HG02840 (cell line): Measurements from ENCODE around the gene C19orf85.
"Not testable (repeated sequence)": the region's sequence is repeated elsewhere in the genome, so short reads cannot be mapped to it uniquely, and the experiment has no call there.

Experiments used
- ATAC-seq: cut with Tn5 transposase; IDR thresholded peaks from one replicate; pipeline ENCODE4 v1.9.1; 2021; ENCODE audit warnings: mild to moderate bottlenecking, moderate library complexity, moderate number of reproducible peaks; ENCODE audit not compliant: unreplicated experiment, low FRiP score

The C19orf85 gene

DNA sequence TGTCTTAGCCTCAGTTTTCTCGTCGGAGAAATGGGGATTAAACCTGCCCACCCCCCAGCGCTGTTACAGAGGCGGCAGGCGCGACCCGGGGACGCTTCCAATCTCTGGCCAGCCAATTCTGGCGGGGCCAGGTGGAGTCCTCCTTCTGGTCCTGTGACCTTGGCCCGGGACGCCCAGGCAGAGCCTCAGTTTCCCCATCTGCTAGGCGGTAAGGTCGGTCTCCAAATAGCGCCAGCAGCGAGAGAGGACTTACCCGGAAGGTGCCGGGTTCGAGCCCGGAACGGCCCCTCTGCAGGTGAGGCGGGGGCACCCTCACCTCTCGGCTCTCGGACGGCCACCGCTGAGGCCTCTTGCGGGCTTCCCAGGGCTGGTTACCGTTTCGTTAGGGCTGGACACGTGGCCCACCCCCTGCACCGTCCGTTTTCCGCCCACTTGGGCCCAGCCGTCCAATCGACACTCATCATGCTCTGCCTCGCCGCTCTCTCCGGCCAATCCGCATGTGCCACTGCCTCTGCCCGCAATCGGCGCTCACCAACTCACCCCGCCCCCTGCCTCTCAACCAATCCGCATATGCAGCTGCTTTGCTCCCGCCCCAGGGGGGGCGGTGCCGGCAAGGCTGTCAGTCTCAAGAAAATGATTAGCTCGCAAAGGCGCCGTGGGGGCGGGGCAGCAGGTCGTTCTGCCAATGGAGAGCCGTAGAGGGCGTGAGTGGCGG lies 3.1 kb downstream of the C19orf85 start, which contains the start of gene ISOC2:
TSS of gene ISOC2 (minus strand) at position 384 of the 715 bp plus-strand sequence. CDS start 5,156 bp downstream, outside the sequence.
- peak; percentile 92 for ATAC-seq

DNA sequence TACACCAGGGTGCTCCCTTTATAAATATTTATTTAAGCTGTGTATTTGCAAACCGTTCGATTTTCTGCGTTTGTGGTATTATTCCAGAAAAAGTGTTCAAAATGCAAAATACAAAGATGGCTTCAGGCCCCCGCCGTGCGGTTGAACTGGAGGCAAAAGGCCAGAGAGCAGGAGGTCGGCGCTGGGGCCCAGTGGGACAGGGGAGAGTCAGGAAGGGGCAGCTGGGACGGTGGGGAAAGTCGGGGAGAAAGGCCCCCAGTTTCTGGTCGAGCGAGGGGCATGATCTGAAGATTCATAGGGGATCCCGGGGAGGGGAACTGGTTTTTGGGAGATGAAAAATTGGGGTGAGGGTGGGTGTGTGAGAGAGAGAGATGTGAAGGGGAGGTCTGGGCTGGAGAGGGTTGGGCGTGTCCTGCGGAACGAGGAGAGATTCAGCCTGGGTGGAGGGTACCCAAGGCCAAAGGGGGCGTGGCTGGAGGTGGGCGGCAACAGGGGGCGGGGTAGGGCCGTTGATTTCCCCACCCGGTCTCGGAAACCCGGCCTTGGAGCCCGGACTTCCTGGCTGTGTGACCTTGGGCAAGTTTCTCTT lies 3.8 kb downstream of the C19orf85 start:
- no peak for ATAC-seq

DNA sequence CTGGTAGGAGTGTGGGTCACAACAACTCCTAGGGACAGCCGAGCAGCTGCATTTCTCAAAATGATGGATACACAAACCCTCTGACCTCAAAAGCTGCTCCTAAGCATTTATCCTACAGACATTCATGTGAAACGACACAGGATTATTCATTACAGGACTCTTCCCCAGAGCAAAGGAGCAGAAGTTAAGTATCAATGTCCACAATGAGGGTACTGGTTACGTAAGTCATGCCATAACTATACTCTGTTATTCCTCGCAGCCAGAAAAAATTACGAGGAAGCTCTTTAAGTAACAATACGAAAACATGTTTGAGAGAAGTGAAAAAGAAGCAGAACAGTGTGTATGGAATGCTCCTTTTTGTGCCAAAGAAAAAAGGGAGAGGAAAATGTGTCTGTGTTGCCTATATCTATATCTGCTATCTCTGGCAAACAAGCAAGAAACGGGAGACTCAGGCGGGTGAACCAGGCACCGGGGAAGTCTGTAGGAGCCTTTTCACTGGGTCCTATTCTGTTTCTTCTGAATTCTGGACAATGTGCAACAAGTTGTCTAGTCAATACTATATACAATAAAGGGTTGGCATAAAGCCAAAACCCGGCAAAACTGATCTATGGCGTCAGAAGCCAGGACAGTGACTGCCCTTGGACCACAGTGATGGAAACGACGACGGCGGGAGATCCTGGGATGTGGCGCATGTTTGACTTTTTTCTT lies 4.4 kb downstream of the C19orf85 start:
- ATAC-seq: no peak

GRCh38 chr19:55459551-55459949 lies 5.0 kb downstream of the C19orf85 start:
- no peak for ATAC-seq

DNA sequence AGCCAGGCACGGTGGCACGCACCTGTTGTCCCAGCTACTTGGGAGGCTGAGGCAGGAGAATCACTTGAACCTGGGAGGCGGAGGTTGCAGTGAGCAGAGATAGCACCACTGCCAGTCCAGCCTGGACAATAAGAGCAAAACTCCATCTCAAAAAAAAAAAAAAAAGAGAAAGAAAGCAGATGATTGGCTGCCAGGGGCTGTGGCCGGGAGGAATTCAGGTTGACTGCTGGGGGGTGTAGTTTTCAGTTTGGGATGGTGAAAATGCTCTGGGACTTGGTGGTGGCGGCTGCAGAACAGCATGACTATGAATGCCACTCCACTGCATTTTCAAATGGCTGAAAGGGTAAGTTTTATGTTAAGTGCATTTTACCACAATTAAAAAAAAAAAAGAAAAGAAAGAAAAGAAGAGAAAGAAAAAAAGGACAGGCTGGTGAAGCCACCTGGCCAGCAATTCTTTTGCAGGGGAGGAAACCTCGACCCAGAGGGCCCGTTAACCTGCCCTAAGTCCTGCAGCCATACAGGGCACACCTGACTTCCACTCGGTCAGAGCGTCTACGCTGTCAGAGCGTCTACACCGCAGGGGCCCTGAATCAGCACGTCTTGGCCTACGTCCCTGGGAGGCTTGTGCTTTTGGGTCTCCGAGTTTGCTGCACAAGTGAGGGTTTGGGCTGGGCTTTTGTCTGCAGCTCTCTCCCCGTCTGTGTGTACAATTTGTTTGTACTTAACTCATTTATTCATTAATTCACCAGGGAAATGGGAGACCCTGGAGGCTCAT lies 6.7 kb downstream of the C19orf85 start:
- ATAC-seq: no peak

DNA sequence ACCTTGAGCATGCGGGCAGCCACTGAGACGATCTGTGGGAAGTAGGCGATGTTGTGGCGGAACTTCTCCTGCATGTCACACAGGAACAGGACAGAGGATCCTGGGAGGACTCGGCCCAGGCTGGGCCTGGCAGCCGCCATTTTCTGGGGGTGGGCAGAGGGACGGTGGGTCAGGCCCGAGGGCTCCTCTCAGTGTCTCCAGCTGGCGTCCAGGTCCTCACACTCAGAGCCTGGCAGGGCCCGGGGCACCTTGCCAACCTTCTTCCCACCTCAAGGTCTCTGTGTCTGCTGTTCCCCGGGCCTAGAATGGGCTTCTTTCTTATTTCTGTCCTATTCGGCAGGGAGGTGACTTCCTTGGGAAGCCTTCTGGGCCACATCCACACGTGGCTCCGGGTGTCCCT lies 8.2 kb downstream of the C19orf85 start:
- ATAC-seq: no peak

DNA sequence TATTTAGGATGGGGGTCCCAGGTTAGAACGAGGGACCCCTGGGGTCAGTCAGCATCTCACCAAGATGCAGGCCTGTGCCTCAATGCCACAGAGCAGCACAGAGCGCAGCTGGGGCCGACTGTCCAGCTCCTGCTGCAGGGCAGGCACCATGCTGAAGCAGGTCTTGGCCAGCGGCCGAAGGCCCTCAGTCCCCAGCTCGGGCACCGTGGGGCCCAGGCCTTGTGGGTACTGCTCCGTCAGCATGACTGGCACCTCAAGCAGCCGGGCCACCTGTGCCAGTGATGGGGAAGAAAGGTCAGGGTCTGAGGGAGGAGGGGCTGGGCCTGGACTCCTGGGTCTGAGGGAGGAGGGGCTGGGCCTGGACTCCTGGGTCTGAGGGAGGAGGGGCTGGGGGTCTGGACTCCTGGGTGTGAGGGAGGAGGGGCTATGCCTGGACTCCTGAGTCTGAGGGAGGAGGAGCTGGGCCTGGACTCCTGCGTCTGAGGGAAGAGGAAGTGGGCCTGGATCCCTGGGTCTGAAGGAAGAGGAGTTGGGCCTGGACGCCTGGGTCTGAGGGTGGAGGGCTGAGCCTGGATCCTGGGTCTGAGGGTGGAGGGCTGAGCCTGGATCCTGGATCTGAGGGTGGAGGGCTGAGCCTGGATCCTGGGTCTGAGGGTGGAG lies 8.8 kb downstream of the C19orf85 start:
- ATAC-seq: no peak

DNA sequence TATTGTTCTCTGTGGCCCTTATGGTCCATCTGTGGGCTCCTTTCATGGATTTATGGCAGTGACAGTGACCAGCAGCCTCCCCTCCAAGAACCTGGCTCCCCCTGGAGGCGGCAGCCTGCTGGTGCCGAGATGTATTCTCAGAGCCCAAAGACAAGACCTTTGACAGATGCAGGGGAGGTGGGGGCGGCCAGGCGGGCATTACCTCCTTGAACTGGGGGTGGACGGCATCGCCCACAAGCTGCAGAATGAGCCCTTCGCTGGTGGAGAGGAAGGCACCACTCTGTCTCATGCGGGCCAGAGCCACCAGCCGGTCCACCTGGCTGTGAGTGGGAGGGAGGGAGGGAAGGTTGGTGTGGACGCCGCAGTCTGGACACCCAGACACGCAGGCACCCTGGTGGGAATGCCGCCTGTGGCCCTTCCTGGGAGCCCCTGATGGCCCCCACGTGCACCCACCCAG lies 9.7 kb downstream of the C19orf85 start:
- ATAC-seq: no peak

- ATAC-seq: no peak
These were observed 10.9 kb downstream of the C19orf85 start for GRCh38 chr19:55453511-55454260.

GRCh38 chr19:55452749-55453346 lies 11.7 kb downstream of the C19orf85 start:
- ATAC-seq: no peak

- ATAC-seq: no peak
These were observed 12.4 kb downstream of the C19orf85 start for GRCh38 chr19:55451965-55452748.

GRCh38 chr19:55451163-55451964 lies 13.2 kb downstream of the C19orf85 start:
- no peak for ATAC-seq

GRCh38 chr19:55449469-55449868 lies 15.1 kb downstream of the C19orf85 start:
- ATAC-seq: no peak

DNA sequence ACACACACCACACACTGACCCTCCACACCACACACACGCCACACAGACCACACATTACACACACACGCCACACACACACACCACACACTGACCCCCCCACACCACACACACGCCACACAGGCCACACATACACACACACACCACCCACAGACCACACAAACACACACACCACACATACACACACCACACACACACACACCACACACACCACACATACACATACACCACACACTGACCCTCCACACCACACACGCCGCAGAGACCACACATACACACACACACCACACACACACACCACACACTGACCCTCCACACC lies 16.4 kb downstream of the C19orf85 start:
- ATAC-seq: not testable (repeated sequence)

DNA sequence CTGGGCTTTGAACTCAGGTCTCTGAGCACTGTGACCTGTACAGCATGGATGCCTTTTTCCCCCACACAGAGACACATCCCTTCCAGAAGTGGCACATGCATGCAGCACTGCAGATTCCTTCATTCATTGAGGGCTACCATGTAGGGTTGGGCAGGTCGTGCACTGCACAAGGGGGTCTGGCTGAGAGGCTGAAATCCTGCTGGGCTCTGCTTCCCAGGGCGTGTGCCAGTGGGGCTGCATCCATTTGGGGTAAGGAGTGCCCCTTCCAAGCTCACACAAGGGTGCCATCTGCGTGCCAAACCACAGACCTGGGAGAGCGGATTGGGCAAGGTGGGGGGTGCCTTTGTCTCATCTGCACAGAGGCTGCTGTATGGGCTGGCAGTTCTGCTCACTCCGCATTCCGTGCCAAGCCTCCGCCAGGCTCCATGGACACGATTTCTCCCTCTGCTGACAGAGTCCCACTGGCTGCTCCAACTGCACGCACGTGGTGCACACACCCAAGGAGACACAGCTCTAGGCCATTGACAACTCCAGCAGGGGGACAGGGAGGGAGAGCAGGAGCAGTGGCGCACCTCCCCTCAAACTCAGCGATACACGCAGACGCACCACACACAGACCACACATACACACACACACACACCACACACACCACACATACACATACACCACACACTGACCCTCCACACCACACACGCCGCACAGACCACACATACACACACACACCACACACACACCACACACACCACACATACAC lies 17.0 kb downstream of the C19orf85 start:
- ATAC-seq: no peak

DNA sequence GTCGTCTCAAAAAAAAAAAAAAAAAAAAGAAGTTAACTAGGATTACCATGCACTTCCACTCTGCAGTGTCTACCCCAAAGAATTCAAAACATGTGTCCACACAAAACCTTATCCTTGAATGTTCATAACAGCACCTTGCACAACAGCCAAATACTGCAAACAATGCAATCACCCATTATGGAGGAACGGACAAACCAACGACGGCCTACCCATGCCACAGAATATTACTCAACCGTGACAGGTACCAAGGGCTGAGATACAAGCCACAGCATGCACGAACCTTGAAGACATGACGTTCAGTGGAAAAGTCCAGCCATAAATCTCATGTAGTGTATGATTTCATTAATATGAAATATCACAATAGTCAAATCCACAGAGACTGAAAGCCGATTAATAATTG lies 18.5 kb downstream of the C19orf85 start:
- no peak for ATAC-seq

GRCh38 chr19:55444646-55445045 lies 19.9 kb downstream of the C19orf85 start:
- no peak for ATAC-seq
